Central memory CD4-positive, alpha-beta T cell (primary cell): ENCODE data around the gene ZNF213.
"Not testable (repeated sequence)": the region's sequence is repeated elsewhere in the genome, so short reads cannot be mapped to it uniquely, and the experiment has no call there.

Source experiments
- DNase-seq: peaks from one replicate; pipeline ENCODE4 v3.0.0; 2022

The ZNF213 gene

DNA sequence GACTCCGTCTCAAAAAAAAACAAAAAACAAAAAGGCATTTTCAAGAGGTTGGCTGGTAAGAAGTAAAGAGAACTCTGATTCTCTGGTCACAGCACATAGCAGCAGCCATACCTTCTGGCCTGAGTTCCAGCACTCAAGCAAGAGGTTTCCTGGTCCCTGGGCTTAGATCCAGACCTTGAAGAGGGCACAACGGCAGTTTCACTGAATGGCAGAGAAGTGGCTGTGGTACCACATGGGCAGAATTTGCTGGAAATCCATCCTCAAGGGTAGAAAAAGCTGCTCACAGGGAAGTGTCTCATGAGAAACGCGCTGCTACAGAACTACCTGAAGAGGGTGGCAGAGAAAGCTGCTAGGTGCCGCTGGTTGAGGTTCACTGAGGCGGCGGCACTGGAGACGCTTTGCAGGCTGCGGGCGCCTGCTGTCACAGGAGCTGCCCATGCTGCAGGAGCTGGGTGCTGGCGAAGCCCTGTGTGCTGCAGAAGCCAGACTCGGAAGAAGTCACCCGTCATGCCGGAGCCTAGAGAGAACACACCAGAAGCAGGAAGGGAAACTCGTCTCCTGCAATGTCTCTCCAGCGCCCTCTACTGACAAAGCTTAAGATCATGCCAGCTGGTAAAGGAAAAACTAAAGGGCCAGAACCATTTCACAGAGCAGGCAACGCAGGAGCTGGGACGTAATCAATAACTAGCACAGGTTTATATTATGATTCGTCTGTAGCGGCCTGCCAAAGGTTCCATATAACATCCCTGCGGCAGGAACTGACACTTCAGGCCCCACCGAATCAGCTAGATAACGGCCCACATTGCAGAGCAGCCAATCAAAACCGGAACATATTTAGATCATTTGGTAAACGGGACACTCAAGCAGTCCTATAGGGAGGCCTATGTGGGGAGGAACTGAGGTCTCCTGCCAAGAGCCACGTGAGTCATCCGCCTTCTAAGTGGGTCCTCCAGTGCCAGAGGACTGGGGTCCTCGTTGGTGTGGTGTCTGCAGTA, 5.4 kb upstream of the ZNF213 start:
- DNase-seq = peak; percentile 87

- DNase-seq = no peak
These were observed 3.0 kb upstream of the ZNF213 start for GRCh38 chr16:3131755-3132377.

DNA sequence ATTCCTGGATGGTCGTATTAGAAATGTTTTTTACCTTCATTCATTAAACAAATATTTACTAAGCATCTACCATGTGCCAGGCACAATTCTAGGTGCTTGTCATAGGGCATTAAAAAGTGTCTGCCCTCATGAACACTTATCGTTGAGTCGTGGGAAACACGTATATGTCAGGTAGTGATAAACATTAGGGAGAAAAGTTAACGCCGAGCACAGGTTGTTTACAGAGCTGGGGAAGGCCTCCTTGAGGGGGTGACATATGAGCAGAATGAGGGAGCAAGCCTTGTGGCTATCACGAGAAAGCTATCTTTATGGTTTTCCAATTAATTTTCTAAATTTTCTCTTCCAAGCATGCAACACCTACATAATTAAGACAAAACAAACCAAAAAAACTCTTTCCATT, 985 bp upstream of the ZNF213 start:
- no peak for DNase-seq

DNA sequence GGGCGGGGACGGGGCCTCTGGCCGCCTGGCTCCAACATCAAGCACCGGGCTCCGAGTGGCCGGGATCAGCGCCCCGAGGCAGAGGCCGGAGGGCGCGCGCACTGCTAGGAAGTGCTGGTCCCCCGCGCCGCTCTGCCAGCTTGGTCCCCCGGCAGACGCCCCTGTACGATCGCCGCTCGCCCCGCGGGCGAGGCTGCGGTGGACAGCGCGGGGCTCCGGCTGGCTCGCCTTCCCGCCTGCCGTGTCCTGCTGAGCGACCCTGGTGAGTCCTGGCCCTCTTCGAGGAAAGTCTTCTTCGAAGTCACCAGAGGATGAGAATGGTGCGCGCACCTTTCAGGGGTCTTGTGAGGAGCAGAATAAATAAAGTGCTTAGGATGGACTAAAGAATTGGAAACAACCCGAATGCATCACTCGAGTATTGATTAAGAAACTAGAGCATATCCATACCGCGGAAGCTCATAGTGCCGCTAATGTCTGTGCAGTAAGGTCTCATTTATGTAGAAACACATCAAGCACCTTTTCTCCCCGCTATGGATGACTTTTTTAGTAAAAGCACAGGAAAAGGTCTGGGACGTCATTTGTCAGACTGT, 392 bp downstream of the ZNF213 start:
- DNase-seq = peak; percentile 28

- DNase-seq = no peak
These were observed 2.4 kb downstream of the ZNF213 start for GRCh38 chr16:3137267-3137666.

GRCh38 chr16:3138342-3138741, 3.5 kb downstream of the ZNF213 start:
- DNase-seq = no peak

DNA sequence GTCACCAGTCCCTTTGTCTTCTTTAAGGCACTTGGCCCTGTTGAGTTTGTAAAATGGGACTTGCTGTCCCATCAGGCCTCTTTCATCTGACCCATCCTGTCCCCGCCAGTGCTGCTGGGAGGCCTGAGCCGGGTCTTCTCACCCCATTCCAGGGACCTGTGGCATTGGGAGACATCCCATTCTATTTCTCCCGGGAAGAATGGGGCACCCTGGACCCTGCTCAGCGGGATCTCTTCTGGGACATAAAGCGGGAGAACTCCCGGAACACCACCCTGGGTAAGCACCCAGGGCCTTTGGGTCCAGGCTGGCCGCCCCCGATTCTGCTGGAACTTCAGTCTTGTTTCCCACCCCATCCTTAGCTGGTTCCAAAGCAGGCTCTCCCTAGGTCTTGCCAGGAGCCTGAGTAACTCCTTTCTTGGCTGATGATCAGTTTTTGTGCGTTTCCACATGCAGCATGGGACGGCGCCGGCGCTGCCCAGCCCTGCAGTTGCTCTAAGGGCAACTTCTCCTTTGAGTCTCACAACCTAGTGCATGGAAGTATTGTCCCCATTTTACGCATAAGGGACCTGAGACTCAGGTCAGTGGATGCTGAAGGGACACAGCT, 4.1 kb downstream of the ZNF213 start:
- no peak for DNase-seq

- not testable (repeated sequence) for DNase-seq
These were observed 4.7 kb downstream of the ZNF213 start for GRCh38 chr16:3139561-3139960.

GRCh38 chr16:3140603-3141427, 6.0 kb downstream of the ZNF213 start:
- no peak for DNase-seq

- no peak for DNase-seq
These were observed 7.0 kb downstream of the ZNF213 start for GRCh38 chr16:3141781-3142311.

GRCh38 chr16:3142327-3142726, 7.5 kb downstream of the ZNF213 start:
- DNase-seq = no peak

GRCh38 chr16:3142770-3143169, 7.9 kb downstream of the ZNF213 start:
- no peak for DNase-seq

- DNase-seq = no peak
These were observed 8.4 kb downstream of the ZNF213 start for GRCh38 chr16:3143189-3143588.

DNA sequence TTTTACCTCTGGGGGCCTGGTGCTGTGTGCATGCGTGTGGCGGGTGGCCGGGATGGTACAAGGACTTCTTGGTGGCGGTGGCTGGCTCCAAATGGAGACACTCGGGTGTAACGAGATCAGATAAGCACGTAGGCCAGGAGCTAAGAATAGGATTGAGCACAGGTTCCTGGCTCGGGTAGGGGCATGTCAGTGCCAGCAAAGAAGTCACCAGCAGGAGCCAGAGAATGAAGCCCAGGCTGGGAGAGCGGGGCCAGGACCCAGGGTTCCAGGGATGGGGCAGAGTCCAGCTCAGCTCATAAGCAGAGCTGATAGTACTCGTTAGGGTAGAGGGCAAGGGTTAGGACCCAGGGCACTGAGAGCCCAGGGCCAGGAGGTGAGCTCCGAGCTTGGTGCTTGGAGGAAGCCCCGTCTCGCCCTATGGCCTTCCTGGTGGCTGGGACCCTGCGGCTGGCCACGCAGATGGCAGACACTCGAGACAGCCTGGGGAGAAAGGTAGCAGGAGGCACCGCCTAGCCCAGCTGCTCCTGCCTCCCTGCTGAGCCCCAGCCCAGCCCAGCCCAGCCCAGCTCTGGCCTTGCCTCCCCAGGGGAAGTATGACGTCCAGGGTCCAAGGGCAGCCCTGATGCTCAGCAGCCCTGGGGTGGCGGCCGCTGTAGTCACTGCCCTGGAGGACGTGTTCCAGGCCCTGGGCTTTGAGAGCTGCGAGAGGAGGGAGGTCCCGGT, 8.9 kb downstream of the ZNF213 start:
- DNase-seq = no peak

GRCh38 chr16:3144321-3144983, 9.6 kb downstream of the ZNF213 start:
- no peak for DNase-seq

DNA sequence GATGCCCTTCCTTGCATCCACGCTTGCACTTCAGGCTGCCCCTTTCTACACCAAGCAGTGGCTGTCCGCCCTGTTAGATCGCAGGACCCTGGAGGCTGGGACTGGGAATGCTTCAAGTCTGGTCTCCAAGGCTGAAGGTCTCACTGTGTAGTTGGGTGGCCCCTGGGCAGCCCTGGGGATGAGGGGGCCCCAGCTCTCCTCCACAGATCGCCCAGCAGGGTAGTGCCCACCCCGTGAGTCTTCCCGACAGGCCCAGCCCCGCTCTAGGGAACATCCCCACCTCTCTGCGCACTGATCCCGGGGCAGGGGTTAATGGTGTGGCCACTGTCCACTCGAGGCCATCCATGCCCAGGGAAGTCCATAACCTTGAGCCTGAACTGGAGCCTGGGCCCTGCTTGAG, 10.3 kb downstream of the ZNF213 start:
- DNase-seq = no peak

DNA sequence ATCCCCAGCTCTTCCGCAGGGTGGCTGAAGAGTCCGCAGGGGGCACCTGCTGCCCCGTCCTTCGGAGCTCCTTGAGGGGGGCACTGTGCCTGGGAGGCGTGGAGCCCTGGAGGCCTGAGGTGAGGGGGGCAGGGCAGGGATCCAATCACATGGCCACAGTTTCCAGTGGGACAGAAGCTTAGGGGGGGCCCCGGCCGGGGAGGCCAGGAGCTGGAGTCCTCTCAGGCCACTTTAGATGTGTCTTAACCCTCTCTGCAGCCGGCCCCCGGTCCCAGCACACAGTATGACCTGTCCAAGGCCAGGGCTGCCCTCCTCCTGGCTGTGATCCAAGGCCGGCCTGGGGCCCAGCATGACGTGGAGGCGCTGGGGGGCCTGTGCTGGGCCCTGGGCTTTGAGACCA, 10.8 kb downstream of the ZNF213 start:
- no peak for DNase-seq

DNA sequence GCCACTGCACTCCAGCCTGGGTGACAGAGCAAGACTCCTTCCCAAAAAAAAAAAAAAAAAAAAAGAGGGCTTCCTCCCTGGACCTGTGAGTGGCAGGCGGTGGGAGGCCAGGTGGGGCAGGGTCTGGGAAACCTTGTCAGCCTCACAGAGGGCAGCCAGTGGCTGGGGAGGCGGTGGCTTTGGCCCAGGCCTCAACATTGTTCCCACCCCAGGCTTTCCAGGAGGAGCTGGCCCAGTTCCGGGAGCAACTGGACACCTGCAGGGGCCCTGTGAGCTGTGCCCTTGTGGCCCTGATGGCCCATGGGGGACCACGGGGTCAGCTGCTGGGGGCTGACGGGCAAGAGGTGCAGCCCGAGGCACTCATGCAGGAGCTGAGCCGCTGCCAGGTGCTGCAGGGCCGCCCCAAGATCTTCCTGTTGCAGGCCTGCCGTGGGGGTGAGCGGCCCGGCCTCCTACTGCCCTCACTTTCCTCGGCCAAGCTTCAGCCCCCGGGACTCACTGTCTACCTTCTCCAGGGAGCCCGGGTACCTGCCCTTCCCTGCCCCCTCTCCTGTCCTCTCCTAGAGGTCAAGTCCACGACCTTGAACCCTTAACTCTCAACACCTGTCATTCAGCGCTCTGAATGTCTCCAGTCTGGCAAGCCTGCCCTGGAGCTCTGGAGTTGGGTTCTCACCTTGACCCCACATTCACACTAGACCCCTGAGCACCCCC, 12.4 kb downstream of the ZNF213 start:
- DNase-seq = no peak

- no peak for DNase-seq
These were observed 12.9 kb downstream of the ZNF213 start for GRCh38 chr16:3147757-3148104.
